ENCODE data around the gene FRMD5. TPM values are rescaled to one million over a fixed set of nuclear protein-coding genes. Genes with fewer than 3 reads are reported as not detected.

Gene FRMD5
- polyA plus RNA-seq, 1 donor (not counting 4 experiments of a cell fraction or from before 2014, with no cell fraction given), result 7.3 TPM

DNA sequence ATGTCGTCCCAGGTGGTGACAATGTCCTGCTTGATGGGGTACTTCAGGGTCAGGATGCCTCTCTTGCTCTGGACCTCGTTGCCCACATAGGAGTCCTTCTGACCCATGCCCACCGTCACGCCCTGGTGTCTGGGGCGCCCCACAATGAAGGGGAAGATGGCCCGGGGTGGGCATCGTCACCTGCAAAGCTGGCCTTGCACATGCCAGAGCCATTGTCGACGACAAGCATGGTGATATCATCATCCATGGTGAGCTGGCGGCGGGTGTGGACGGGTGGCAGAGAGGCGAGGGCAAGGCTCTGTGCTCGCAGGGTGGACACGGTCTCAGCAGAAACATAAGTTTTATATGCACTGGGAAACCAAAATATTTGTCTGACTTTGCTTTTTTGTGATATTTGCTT, 205.1 kb downstream of the FRMD5 start:
- H3K4me2 ChIP-seq (ENCODE audit: control insufficient read depth, extremely low read depth, insufficient read depth, low read depth, low read length), result no peak overlapping the region
- no peaks in the 10 kb centered on the region for H3K27me3 ChIP-seq (ENCODE audit: control insufficient read depth, extremely low read depth, insufficient read depth, low read length)
- FAIRE-seq, result no peak
- no peaks in the 10 kb centered on the region for H3K9me1 ChIP-seq (ENCODE audit: control insufficient read depth, extremely low read depth, insufficient read depth, low read length)
- no peak overlapping the region for H2AFZ ChIP-seq (ENCODE audit: control insufficient read depth, low read length)
- H3K4me3 ChIP-seq (ENCODE audit: control insufficient read depth in 2 of 3, extremely low read depth in 1 of 3, insufficient read depth in 2 of 3, low read depth in 1 of 3, low read length in 3 of 3), result no peak overlapping the region
- no peak overlapping the region for H3K9ac ChIP-seq (ENCODE audit: control insufficient read depth, extremely low read depth, insufficient read depth, low read length)
- H3K79me2 ChIP-seq (ENCODE audit: control insufficient read depth, insufficient read depth, low read length), result no peaks in the 10 kb centered on the region
- no peak overlapping the region for H3K27ac ChIP-seq (ENCODE audit: control insufficient read depth, insufficient read depth, low read length)
- peaks cover 0 to 2% of the 10 kb centered on the region in 2 experiments for H3K36me3 ChIP-seq (ENCODE audit: control insufficient read depth in 2 of 2, extremely low read depth in 1 of 2, insufficient read depth in 2 of 2, low read length in 2 of 2)
- H4K20me1 ChIP-seq (ENCODE audit: control insufficient read depth, extremely low read depth, insufficient read depth, low read length), result no peaks in the 10 kb centered on the region
- TF ChIP-seq CTCF (optimal IDR thresholded peaks at IDR 0.05 in 1 of 3, IDR thresholded peaks at IDR 0.05 in 1 of 3, conservative IDR thresholded peaks at IDR 0.05 in 1 of 3; ENCODE audit: extremely low read depth in 1 of 3, insufficient read depth in 2 of 3, low read length in 3 of 3) (no peak), EZH2 (IDR thresholded peaks at IDR 0.05; ENCODE audit: low read length) (no peak)
- no peak for DNase-seq (ENCODE audit: low read depth, low spot score)
- dilution Hi-C loops (cut with MboI; ENCODE audit: extremely low pct_ligation_motif_present, low sequenced_read_pairs), result no loop called here
- no peaks in the 10 kb centered on the region for H3K9me3 ChIP-seq (ENCODE audit: control insufficient read depth, low read depth, low read length)
- H3K4me1 ChIP-seq (ENCODE audit: control insufficient read depth, extremely low read depth, insufficient read depth, low read length), result no peaks in the 10 kb centered on the region

DNA sequence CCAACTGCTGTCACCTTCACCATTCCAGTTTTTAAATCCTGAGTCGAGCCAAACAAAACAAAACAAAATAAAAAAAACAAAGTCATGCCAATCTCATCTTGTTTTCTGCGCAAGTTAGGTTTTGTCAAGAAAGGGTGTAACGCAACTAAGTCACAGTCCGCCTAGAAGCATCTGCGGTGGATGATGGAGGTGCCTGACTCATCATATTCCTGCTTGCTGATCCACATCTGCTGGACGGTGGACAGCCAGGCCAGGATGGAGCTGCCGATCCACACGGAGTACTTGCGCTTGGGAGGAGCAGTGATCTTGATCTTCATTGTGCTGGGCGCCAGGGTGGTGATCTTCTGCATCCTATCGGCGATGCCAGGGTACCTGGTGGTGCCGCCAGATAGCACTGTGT, 206.2 kb downstream of the FRMD5 start:
- H3K27ac ChIP-seq (ENCODE audit: control insufficient read depth, insufficient read depth, low read length), result no peak overlapping the region
- H3K36me3 ChIP-seq (ENCODE audit: control insufficient read depth in 2 of 2, extremely low read depth in 1 of 2, insufficient read depth in 2 of 2, low read length in 2 of 2), result peaks cover 0 to 2% of the 10 kb centered on the region in 2 experiments
- FAIRE-seq (no peak), DNase-seq (ENCODE audit: low read depth, low spot score) (no peak)
- no peaks in the 10 kb centered on the region for H3K27me3 ChIP-seq (ENCODE audit: control insufficient read depth, extremely low read depth, insufficient read depth, low read length)
- H3K9me3 ChIP-seq (ENCODE audit: control insufficient read depth, low read depth, low read length), result no peaks in the 10 kb centered on the region
- no peaks in the 10 kb centered on the region for H4K20me1 ChIP-seq (ENCODE audit: control insufficient read depth, extremely low read depth, insufficient read depth, low read length)
- no peak overlapping the region for H3K9ac ChIP-seq (ENCODE audit: control insufficient read depth, extremely low read depth, insufficient read depth, low read length)
- TF ChIP-seq CTCF (optimal IDR thresholded peaks at IDR 0.05 in 1 of 3, IDR thresholded peaks at IDR 0.05 in 1 of 3, conservative IDR thresholded peaks at IDR 0.05 in 1 of 3; ENCODE audit: extremely low read depth in 1 of 3, insufficient read depth in 2 of 3, low read length in 3 of 3), result no peak
- no peak for TF ChIP-seq EZH2 (IDR thresholded peaks at IDR 0.05; ENCODE audit: low read length)
- no peak overlapping the region for H3K4me3 ChIP-seq (ENCODE audit: control insufficient read depth in 2 of 3, extremely low read depth in 1 of 3, insufficient read depth in 2 of 3, low read depth in 1 of 3, low read length in 3 of 3)
- no peaks in the 10 kb centered on the region for H3K9me1 ChIP-seq (ENCODE audit: control insufficient read depth, extremely low read depth, insufficient read depth, low read length)
- no peak overlapping the region for H2AFZ ChIP-seq (ENCODE audit: control insufficient read depth, low read length)
- no peaks in the 10 kb centered on the region for H3K4me1 ChIP-seq (ENCODE audit: control insufficient read depth, extremely low read depth, insufficient read depth, low read length)
- dilution Hi-C loops (cut with MboI; ENCODE audit: extremely low pct_ligation_motif_present, low sequenced_read_pairs), result no loop called here
- no peaks in the 10 kb centered on the region for H3K79me2 ChIP-seq (ENCODE audit: control insufficient read depth, insufficient read depth, low read length)
- no peak overlapping the region for H3K4me2 ChIP-seq (ENCODE audit: control insufficient read depth, extremely low read depth, insufficient read depth, low read depth, low read length)

Data from keratinocyte (primary cell).